PC-9 (cell line): ENCODE measurements around the gene ZNF672. TPM values are rescaled to one million over a fixed set of nuclear protein-coding genes. Genes with fewer than 3 reads are reported as not detected.

ENCODE experiments used
- BruUV-seq: library from RNA; stranded (reverse); fragments of 400-500 nt; replicated peaks from 2 replicates; lab custom pipeline; 2021; lab: Mats Ljungman, UMichigan
- CTCF ChIA-PET: fragments of 300-600 bp; sonication (Branson Sonifier 250); formaldehyde crosslinking; loops from one replicate; lab custom pipeline; 2022; ENCODE audit warnings: antibody characterized with exemption; lab: Charles Lee
- POLR2A ChIA-PET: fragments of 300-600 bp; sonication (Branson Sonifier 250); formaldehyde crosslinking; loops from one replicate; lab custom pipeline; 2022; ENCODE audit warnings: antibody characterized with exemption; ENCODE audit not compliant: unreplicated experiment; lab: Charles Lee
- DNase-seq, 2 experiments: peaks; one replicate each; pipeline versions ENCODE4 v3.0.0 to v3.0.0-alpha.2; 2015 to 2022; ENCODE audit warnings: mixed read lengths in 1 of 2
- H2AFZ ChIP-seq: fragments of 200-600 bp; sonication (generic); 2 replicates; pipeline ENCODE4 v1.8.1; 2017; ENCODE audit warnings: antibody characterized with exemption
- H3F3A ChIP-seq: fragments of 200-600 bp; sonication (generic); 2 replicates; pipeline ENCODE4 v1.8.1; 2017; ENCODE audit warnings: antibody characterized with exemption, mild to moderate bottlenecking, low read depth; ENCODE audit not compliant: insufficient read depth
- H3K27ac ChIP-seq: fragments of 200-600 bp; sonication (generic); 2 replicates; pipeline ENCODE4 v1.6.1; 2016; ENCODE audit warnings: mixed run types
- H3K27me3 ChIP-seq: fragments of 200-600 bp; sonication (generic); 2 replicates; pipeline ENCODE4 v1.6.1; 2016; ENCODE audit warnings: low read depth, mixed run types; ENCODE audit not compliant: insufficient read depth
- H3K36me3 ChIP-seq: fragments of 200-600 bp; sonication (generic); 2 replicates; pipeline ENCODE4 v1.6.1; 2016; ENCODE audit warnings: low read depth, mixed run types
- H3K4me1 ChIP-seq: fragments of 200-600 bp; sonication (generic); replicated peaks from 2 replicates; pipeline ENCODE4 v1.6.1; 2016; ENCODE audit warnings: mixed run types; ENCODE audit not compliant: insufficient read depth
- H3K4me2 ChIP-seq: fragments of 200-600 bp; sonication (generic); 2 replicates; pipeline ENCODE4 v1.6.1; 2017; ENCODE audit warnings: mixed run types
- H3K4me3 ChIP-seq: fragments of 200-600 bp; sonication (generic); 2 replicates; pipeline ENCODE4 v1.6.1; 2016; ENCODE audit warnings: mixed run types
- H3K79me2 ChIP-seq: fragments of 200-600 bp; sonication (generic); 2 replicates; pipeline ENCODE4 v1.6.1; 2017; ENCODE audit warnings: low read depth, mixed run types
- H3K9me2 ChIP-seq: fragments of 200-600 bp; sonication (generic); 2 replicates; pipeline ENCODE4 v1.8.1; 2017; ENCODE audit warnings: mild to moderate bottlenecking; ENCODE audit not compliant: insufficient read depth
- H3K9me3 ChIP-seq: fragments of 200-600 bp; sonication (generic); 2 replicates; pipeline ENCODE4 v1.8.1; 2016; ENCODE audit warnings: low read depth; ENCODE audit not compliant: insufficient read depth
- H4K20me1 ChIP-seq: fragments of 200-600 bp; sonication (generic); 2 replicates; pipeline ENCODE4 v1.8.1; 2017; ENCODE audit not compliant: insufficient read depth
- EZH2 ChIP-seq: fragments of 200-600 bp; sonication (generic); IDR thresholded peaks from 2 replicates; pipeline ENCODE4 v1.8.0; 2017; ENCODE audit warnings: antibody characterized with exemption, low read depth
- intact Hi-C: fragments of 100-400 bp; cut with micrococcal nuclease; formaldehyde crosslinking; loops from one replicate; pipeline ENCODE4 v1.10.0; 2022; ENCODE audit not compliant: unreplicated experiment
- total RNA-seq: library from RNA; stranded (reverse); gene quantifications from 2 replicates; pipeline ENCODE4 v1.2.3, GENCODE V29; 2021
- TF ChIP-seq, protein P1 (sequence below): fragments of 200-600 bp; sonication (generic); conservative IDR thresholded peaks from 2 replicates; pipeline ENCODE4 v1.6.1; 2017; ENCODE audit warnings: mixed run types, antibody characterized with exemption, mild to moderate bottlenecking, moderate library complexity

ZNF672 gene
- total RNA-seq, 1 experiment from 2014 or later = 24.7 TPM

DNA sequence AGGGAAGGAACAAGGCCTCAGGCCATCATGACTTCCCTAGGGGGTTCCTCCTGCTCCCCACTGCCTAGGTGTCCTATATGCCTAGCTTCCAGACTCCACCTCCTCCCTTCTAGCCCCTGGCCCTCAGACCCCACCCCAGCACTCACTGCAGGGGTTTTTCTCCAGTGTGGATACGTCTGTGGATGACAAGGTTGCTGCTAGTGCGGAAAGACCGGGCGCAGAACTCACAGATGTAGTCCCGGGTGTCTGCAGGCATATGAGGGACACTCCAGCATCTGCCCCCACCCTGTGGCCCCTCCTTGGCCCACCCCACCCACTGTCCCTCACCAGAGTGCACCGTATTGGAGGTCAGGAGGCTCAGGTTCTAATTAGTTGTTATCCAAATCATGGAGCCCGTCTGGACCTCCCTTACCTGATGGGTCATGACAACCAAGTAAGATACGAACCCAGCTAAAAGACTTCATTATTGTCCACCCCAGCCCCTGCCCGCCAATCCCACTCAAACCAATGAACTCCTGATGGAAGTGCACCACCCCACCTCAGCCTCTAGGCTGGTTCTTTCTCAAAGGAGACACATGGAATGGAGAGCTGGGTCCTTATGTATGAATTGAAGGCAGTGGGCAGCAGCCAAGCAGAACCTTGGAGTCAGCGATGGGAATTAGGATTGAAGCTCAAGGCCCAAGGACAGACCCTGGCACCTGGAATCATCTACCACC lies 12.7 kb downstream of the ZNF672 start:
- no peak overlapping the region for H3K4me2 ChIP-seq
- DNase-seq = no peak
- ChIA-PET CTCF (no interaction called here), POLR2A (no interaction called here)
- no peak overlapping the region for H3K27ac ChIP-seq
- no peaks in the 10 kb centered on the region for H3K9me3 ChIP-seq
- intact Hi-C loops = no loop called here
- TF ChIP-seq EZH2 = no peak
- TF ChIP-seq, protein P1, sequence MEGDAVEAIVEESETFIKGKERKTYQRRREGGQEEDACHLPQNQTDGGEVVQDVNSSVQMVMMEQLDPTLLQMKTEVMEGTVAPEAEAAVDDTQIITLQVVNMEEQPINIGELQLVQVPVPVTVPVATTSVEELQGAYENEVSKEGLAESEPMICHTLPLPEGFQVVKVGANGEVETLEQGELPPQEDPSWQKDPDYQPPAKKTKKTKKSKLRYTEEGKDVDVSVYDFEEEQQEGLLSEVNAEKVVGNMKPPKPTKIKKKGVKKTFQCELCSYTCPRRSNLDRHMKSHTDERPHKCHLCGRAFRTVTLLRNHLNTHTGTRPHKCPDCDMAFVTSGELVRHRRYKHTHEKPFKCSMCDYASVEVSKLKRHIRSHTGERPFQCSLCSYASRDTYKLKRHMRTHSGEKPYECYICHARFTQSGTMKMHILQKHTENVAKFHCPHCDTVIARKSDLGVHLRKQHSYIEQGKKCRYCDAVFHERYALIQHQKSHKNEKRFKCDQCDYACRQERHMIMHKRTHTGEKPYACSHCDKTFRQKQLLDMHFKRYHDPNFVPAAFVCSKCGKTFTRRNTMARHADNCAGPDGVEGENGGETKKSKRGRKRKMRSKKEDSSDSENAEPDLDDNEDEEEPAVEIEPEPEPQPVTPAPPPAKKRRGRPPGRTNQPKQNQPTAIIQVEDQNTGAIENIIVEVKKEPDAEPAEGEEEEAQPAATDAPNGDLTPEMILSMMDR = no peak
- no peaks in the 10 kb centered on the region for H3F3A ChIP-seq
- no peaks in the 10 kb centered on the region for H3K79me2 ChIP-seq
- H3K27me3 ChIP-seq = no peaks in the 10 kb centered on the region
- no TSS peak for BruUV-seq
- no peaks in the 10 kb centered on the region for H4K20me1 ChIP-seq
- H3K36me3 ChIP-seq = no peaks in the 10 kb centered on the region; the same call in 1 of the 2 replicates
- H3K4me1 ChIP-seq = no peaks in the 10 kb centered on the region
- H3K9me2 ChIP-seq = no peaks in the 10 kb centered on the region
- no peak overlapping the region for H3K4me3 ChIP-seq
- H2AFZ ChIP-seq = no peak overlapping the region

GRCh38 chr1:248851390-248851789 lies 13.4 kb downstream of the ZNF672 start:
- H3K36me3 ChIP-seq = no peaks in the 10 kb centered on the region; the same call in 1 of the 2 replicates
- DNase-seq = no peak
- H2AFZ ChIP-seq = no peak overlapping the region
- intact Hi-C loops = no loop called here
- no peak overlapping the region for H3K4me2 ChIP-seq
- H3K4me1 ChIP-seq = no peaks in the 10 kb centered on the region
- H3K79me2 ChIP-seq = peaks cover 3% of the 10 kb centered on the region
- CTCF ChIA-PET = no interaction called here
- no peaks in the 10 kb centered on the region for H3F3A ChIP-seq
- H3K27me3 ChIP-seq = no peaks in the 10 kb centered on the region
- no peak overlapping the region for H3K27ac ChIP-seq
- H3K9me3 ChIP-seq = no peaks in the 10 kb centered on the region
- no peaks in the 10 kb centered on the region for H4K20me1 ChIP-seq
- H3K4me3 ChIP-seq = no peak overlapping the region
- TF ChIP-seq, protein P1 = no peak
- TF ChIP-seq EZH2 = no peak
- no peaks in the 10 kb centered on the region for H3K9me2 ChIP-seq
- POLR2A ChIA-PET = no interaction called here
- no TSS peak for BruUV-seq

- no peak overlapping the region for H3K27ac ChIP-seq
- no peak overlapping the region for H3K4me2 ChIP-seq
- H3K36me3 ChIP-seq = no peaks in the 10 kb centered on the region; the same call in 1 of the 2 replicates
- intact Hi-C loops = no loop called here
- no peaks in the 10 kb centered on the region for H3F3A ChIP-seq
- CTCF ChIA-PET = no interaction called here
- TF ChIP-seq, protein P1 = no peak
- no peak for TF ChIP-seq EZH2
- POLR2A ChIA-PET = no interaction called here
- H3K27me3 ChIP-seq = no peaks in the 10 kb centered on the region
- no peaks in the 10 kb centered on the region for H4K20me1 ChIP-seq
- peaks cover 11% of the 10 kb centered on the region for H3K4me1 ChIP-seq
- peaks cover 17% of the 10 kb centered on the region for H3K79me2 ChIP-seq
- no TSS peak for BruUV-seq
- DNase-seq = no peak
- no peaks in the 10 kb centered on the region for H3K9me3 ChIP-seq
- no peak overlapping the region for H2AFZ ChIP-seq
- no peaks in the 10 kb centered on the region for H3K9me2 ChIP-seq
- H3K4me3 ChIP-seq = no peak overlapping the region
Measured at GRCh38 chr1:248852481-248853405, 14.7 kb downstream of the ZNF672 start.
